ENCODE results near the gene OPCML.

Gene OPCML

DNA sequence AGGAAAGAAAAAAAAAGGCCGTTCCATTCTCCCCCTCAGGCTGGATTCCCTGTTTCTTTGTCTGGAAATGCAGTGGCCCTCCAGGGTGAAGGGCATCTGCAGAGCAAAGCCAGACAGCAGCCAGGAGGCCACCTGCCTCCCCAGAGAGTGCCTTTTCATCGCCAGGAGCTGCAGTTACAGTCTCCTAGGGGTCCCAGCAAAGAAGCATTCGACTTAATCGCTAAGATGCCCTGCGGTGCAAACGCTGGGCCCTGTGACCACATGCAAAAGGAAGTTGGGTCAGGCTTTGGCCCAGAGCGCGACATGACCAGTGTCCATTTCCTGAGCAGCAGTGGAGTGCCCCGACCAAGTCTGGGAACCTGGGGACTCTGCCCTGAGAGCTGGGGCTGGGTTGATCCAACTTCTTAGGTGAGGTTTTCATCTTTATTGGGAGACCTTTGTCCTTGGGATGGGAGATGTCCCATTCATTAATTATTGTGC, 304.6 kb downstream of the OPCML start:
- Histone ChIP-seq H3K27me3 (ENCODE audit: control insufficient read depth in 3 of 3, insufficient read depth in 3 of 3, low read depth in 1 of 3, low read length in 3 of 3) (peaks cover 0 to 54% (median 44%) of the 10 kb centered on the region in 3 experiments), H3K79me1 (ENCODE audit: low read depth, low read length) (no peaks in the 10 kb centered on the region), H3K18ac (ENCODE audit: low read length) (no peak overlapping the region), H2BK5ac (ENCODE audit: low read length) (no peak overlapping the region), H4K91ac (ENCODE audit: low read depth, low read length, poor library complexity) (no peak overlapping the region), H3K23ac (ENCODE audit: low read depth, low read length, poor library complexity) (no peak overlapping the region), H2BK12ac (ENCODE audit: low read length) (no peak overlapping the region), H3K27ac (replicated peaks; ENCODE audit: low read length) (no peak overlapping the region), H3K14ac (ENCODE audit: low read length) (no peak overlapping the region), H3K9me3 (replicated peaks in 1 of 2; ENCODE audit: control insufficient read depth in 2 of 2, insufficient read depth in 1 of 2, low read depth in 1 of 2, low read length in 2 of 2) (no peaks in the 10 kb centered on the region), H2BK15ac (ENCODE audit: low read length) (no peak overlapping the region), H4K8ac (ENCODE audit: low read depth, low read length) (no peak overlapping the region), H3K9ac (ENCODE audit: low read depth, low read length, poor library complexity) (no peak overlapping the region), H2AFZ (ENCODE audit: low read length) (no peak overlapping the region), H3K36me3 (replicated peaks in 1 of 2; ENCODE audit: control insufficient read depth in 2 of 2, insufficient read depth in 2 of 2, low read length in 2 of 2) (no peaks in the 10 kb centered on the region), H3K4me1 (ENCODE audit: control insufficient read depth in 2 of 2, insufficient read depth in 1 of 2, low read depth in 1 of 2, low read length in 2 of 2) (peaks cover 14 to 16% of the 10 kb centered on the region in 2 donors), H2BK120ac (ENCODE audit: low read depth, low read length) (no peak overlapping the region), H2AK5ac (ENCODE audit: low read depth, low read length) (no peak overlapping the region), H3K4me2 (ENCODE audit: insufficient read depth, low read length, poor library complexity, severe bottlenecking) (no peak overlapping the region), H3K4me3 (ENCODE audit: low read length in 2 of 2) (no peak overlapping the region), H3K4ac (ENCODE audit: low read length) (no peak overlapping the region)
- WGBS, 2 donors (ENCODE audit: extremely low coverage in 2 of 2, insufficient read length in 2 of 2, insufficient replicate concordance in 1 of 2): no CpG with 5 or more reads among the region's 9 CpGs
- DNase-seq (ENCODE audit: low spot score): no peak

DNA sequence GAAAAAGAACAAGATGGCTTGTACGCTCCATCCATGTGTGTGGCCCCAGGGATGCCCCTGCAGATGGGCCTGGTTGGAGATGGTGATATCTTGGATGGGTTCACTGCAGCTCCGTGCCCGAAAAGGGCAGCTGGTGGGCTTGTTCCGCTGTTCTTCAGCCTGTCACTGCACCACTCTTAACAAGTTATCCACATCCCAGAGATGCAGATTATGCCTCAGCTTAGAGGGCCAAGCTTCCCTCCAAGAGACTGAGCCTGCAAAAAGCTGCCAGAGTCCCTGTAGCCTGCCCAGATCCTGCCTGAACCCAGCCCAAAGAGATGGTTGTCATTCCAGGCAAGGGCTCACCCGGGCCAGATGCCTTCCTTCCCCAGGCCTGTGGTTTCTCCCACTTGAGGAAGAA, 308.0 kb downstream of the OPCML start:
- Histone ChIP-seq H3K27me3 (ENCODE audit: control insufficient read depth in 3 of 3, insufficient read depth in 3 of 3, low read depth in 1 of 3, low read length in 3 of 3) (peaks cover 0 to 30% (median 18%) of the 10 kb centered on the region in 3 experiments), H3K18ac (ENCODE audit: low read length) (no peak overlapping the region), H2AK5ac (ENCODE audit: low read depth, low read length) (no peak overlapping the region), H4K91ac (ENCODE audit: low read depth, low read length, poor library complexity) (no peak overlapping the region), H2BK5ac (ENCODE audit: low read length) (no peak overlapping the region), H3K9ac (ENCODE audit: low read depth, low read length, poor library complexity) (no peak overlapping the region), H3K14ac (ENCODE audit: low read length) (no peak overlapping the region), H3K4me1 (ENCODE audit: control insufficient read depth in 2 of 2, insufficient read depth in 1 of 2, low read depth in 1 of 2, low read length in 2 of 2) (peaks cover 11 to 15% of the 10 kb centered on the region in 2 donors), H2BK12ac (ENCODE audit: low read length) (no peak overlapping the region), H4K8ac (ENCODE audit: low read depth, low read length) (no peak overlapping the region), H3K4me2 (ENCODE audit: insufficient read depth, low read length, poor library complexity, severe bottlenecking) (no peak overlapping the region), H3K4ac (ENCODE audit: low read length) (no peak overlapping the region), H3K9me3 (replicated peaks in 1 of 2; ENCODE audit: control insufficient read depth in 2 of 2, insufficient read depth in 1 of 2, low read depth in 1 of 2, low read length in 2 of 2) (no peaks in the 10 kb centered on the region), H2AFZ (ENCODE audit: low read length) (no peak overlapping the region), H3K23ac (ENCODE audit: low read depth, low read length, poor library complexity) (no peak overlapping the region), H2BK15ac (ENCODE audit: low read length) (no peak overlapping the region), H3K4me3 (ENCODE audit: low read length in 2 of 2) (no peak overlapping the region), H2BK120ac (ENCODE audit: low read depth, low read length) (no peak overlapping the region), H3K27ac (replicated peaks; ENCODE audit: low read length) (no peak overlapping the region), H3K79me1 (ENCODE audit: low read depth, low read length) (no peaks in the 10 kb centered on the region), H3K36me3 (replicated peaks in 1 of 2; ENCODE audit: control insufficient read depth in 2 of 2, insufficient read depth in 2 of 2, low read length in 2 of 2) (no peaks in the 10 kb centered on the region)
- no peak for DNase-seq (ENCODE audit: low spot score)
- WGBS, 2 donors (ENCODE audit: extremely low coverage in 2 of 2, insufficient read length in 2 of 2, insufficient replicate concordance in 1 of 2): no CpG with 5 or more reads among the region's 5 CpGs

DNA sequence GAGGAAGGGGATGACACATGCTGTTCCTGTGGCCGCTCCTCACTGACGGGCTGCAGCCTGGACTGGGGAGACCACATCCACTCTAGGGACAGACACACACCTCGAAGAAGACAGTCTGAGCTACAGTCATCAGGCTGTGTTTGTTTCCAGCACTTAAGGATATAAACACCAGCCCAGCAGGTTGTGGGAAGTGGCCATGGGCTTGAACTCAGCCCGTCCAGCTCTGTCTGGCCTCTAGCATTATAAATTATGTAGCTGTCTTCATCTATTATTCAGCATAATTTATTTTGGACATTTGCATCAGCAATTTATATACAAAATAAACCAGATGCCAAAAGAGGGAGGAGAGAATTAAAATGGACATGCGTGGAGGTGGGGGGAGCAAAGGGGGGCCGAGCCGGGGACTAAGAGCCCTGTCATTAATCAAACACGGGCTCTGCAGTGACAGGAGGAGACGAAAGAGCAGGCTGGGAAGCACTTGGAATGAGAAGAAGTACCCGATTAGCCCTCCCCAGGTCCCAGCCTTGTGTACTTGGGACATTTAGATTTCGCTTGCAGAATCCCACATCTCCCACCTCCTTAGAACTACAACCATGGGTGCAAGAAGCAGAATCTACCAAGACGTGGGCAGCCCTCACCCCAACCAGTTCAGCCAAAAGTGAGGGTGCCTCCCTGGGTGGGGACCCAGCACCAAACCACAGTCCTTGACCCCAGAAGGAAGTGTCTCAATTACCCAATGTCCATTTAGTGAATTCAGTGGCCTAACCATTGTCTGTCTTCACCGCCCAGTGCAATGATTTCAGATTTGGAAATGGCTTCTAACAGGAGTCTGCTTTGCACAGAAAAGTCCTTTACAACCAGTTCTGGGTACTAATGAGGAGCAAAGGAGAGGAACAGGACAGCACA, 309.6 kb downstream of the OPCML start:
- Histone ChIP-seq H3K9ac (ENCODE audit: low read depth, low read length, poor library complexity) (no peak overlapping the region), H2AFZ (ENCODE audit: low read length) (no peak overlapping the region), H3K27ac (replicated peaks; ENCODE audit: low read length) (no peak overlapping the region), H2AK5ac (ENCODE audit: low read depth, low read length) (no peak overlapping the region), H4K8ac (ENCODE audit: low read depth, low read length) (no peak overlapping the region), H3K79me1 (ENCODE audit: low read depth, low read length) (no peaks in the 10 kb centered on the region), H3K14ac (ENCODE audit: low read length) (no peak overlapping the region), H2BK12ac (ENCODE audit: low read length) (no peak overlapping the region), H3K27me3 (ENCODE audit: control insufficient read depth in 3 of 3, insufficient read depth in 3 of 3, low read depth in 1 of 3, low read length in 3 of 3) (peaks cover 0 to 14% (median 10%) of the 10 kb centered on the region in 3 experiments), H3K23ac (ENCODE audit: low read depth, low read length, poor library complexity) (no peak overlapping the region), H3K18ac (ENCODE audit: low read length) (no peak overlapping the region), H4K91ac (ENCODE audit: low read depth, low read length, poor library complexity) (no peak overlapping the region), H2BK15ac (ENCODE audit: low read length) (no peak overlapping the region), H3K4me1 (ENCODE audit: control insufficient read depth in 2 of 2, insufficient read depth in 1 of 2, low read depth in 1 of 2, low read length in 2 of 2) (peaks cover under 1 to 2% of the 10 kb centered on the region in 2 donors), H3K9me3 (replicated peaks in 1 of 2; ENCODE audit: control insufficient read depth in 2 of 2, insufficient read depth in 1 of 2, low read depth in 1 of 2, low read length in 2 of 2) (no peaks in the 10 kb centered on the region), H3K4ac (ENCODE audit: low read length) (no peak overlapping the region), H3K4me3 (ENCODE audit: low read length in 2 of 2) (no peak overlapping the region), H2BK5ac (ENCODE audit: low read length) (no peak overlapping the region), H3K36me3 (replicated peaks in 1 of 2; ENCODE audit: control insufficient read depth in 2 of 2, insufficient read depth in 2 of 2, low read length in 2 of 2) (no peaks in the 10 kb centered on the region), H2BK120ac (ENCODE audit: low read depth, low read length) (no peak overlapping the region), H3K4me2 (ENCODE audit: insufficient read depth, low read length, poor library complexity, severe bottlenecking) (no peak overlapping the region)
- WGBS, 2 donors (ENCODE audit: extremely low coverage in 2 of 2, insufficient read length in 2 of 2, insufficient replicate concordance in 1 of 2): no CpG with 5 or more reads among the region's 13 CpGs
- DNase-seq (ENCODE audit: low spot score): no peak

DNA sequence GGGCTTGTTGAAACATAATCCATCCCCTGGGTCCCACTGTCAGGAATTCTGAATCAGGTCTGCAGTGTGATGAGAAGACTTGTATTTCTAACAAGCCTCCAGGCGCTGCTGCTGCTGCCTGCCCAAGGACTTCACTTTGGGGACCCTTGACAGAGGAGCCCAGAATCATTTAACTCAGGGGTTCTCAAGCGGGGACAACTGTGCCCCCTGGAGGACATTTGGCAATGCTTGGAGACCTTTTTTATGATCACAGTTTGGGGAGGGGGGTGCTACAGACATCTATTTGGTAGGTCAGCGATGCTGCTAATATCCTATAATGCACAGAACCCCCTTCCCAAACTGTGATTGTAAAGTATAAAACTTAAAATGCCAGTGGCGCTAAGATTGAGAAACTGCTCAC, 312.8 kb downstream of the OPCML start:
- Histone ChIP-seq H2BK5ac (ENCODE audit: low read length) (no peak overlapping the region), H2BK120ac (ENCODE audit: low read depth, low read length) (no peak overlapping the region), H2BK15ac (ENCODE audit: low read length) (no peak overlapping the region), H4K91ac (ENCODE audit: low read depth, low read length, poor library complexity) (no peak overlapping the region), H2AK5ac (ENCODE audit: low read depth, low read length) (no peak overlapping the region), H3K4ac (ENCODE audit: low read length) (no peak overlapping the region), H4K8ac (ENCODE audit: low read depth, low read length) (no peak overlapping the region), H3K4me3 (ENCODE audit: low read length in 2 of 2) (no peak overlapping the region), H3K14ac (ENCODE audit: low read length) (no peak overlapping the region), H2AFZ (ENCODE audit: low read length) (no peak overlapping the region), H3K27ac (replicated peaks; ENCODE audit: low read length) (no peak overlapping the region), H3K23ac (ENCODE audit: low read depth, low read length, poor library complexity) (no peak overlapping the region), H3K27me3 (ENCODE audit: control insufficient read depth in 3 of 3, insufficient read depth in 3 of 3, low read depth in 1 of 3, low read length in 3 of 3) (peaks cover 0 to 10% (median 0%) of the 10 kb centered on the region in 3 experiments), H3K4me2 (ENCODE audit: insufficient read depth, low read length, poor library complexity, severe bottlenecking) (no peak overlapping the region), H3K4me1 (ENCODE audit: control insufficient read depth in 2 of 2, insufficient read depth in 1 of 2, low read depth in 1 of 2, low read length in 2 of 2) (peaks cover 0 to 6% of the 10 kb centered on the region in 2 donors), H3K9me3 (replicated peaks in 1 of 2; ENCODE audit: control insufficient read depth in 2 of 2, insufficient read depth in 1 of 2, low read depth in 1 of 2, low read length in 2 of 2) (no peaks in the 10 kb centered on the region), H3K9ac (ENCODE audit: low read depth, low read length, poor library complexity) (no peak overlapping the region), H3K79me1 (ENCODE audit: low read depth, low read length) (no peaks in the 10 kb centered on the region), H2BK12ac (ENCODE audit: low read length) (no peak overlapping the region), H3K36me3 (replicated peaks in 1 of 2; ENCODE audit: control insufficient read depth in 2 of 2, insufficient read depth in 2 of 2, low read length in 2 of 2) (no peaks in the 10 kb centered on the region), H3K18ac (ENCODE audit: low read length) (no peak overlapping the region)
- WGBS, 2 donors (ENCODE audit: extremely low coverage in 2 of 2, insufficient read length in 2 of 2, insufficient replicate concordance in 1 of 2): no CpG with 5 or more reads among the region's 4 CpGs
- no peak for DNase-seq (ENCODE audit: low spot score)
